Mesodermal cell (in vitro differentiated cells): ENCODE measurements around the gene PTPRK.

Experiments
- H3K27ac ChIP-seq: 2 replicates; pipeline ENCODE4 v1.7.0; 2013; ENCODE audit warnings: mild to moderate bottlenecking, low read depth, low read length, moderate library complexity; ENCODE audit not compliant: severe bottlenecking
- H3K36me3 ChIP-seq: 2 replicates; pipeline ENCODE4 v1.7.1; 2013; ENCODE audit warnings: mild to moderate bottlenecking, low read length, moderate library complexity; ENCODE audit not compliant: control insufficient read depth, insufficient read depth
- H3K4me1 ChIP-seq: one replicate; pipeline ENCODE4 v1.7.1; 2013; ENCODE audit warnings: mild to moderate bottlenecking, low read length; ENCODE audit not compliant: insufficient read depth, control insufficient read depth, poor library complexity, severe bottlenecking
- H3K4me3 ChIP-seq: 2 replicates; pipeline ENCODE4 v1.7.0; 2013; ENCODE audit warnings: low read length, control low read depth, mild to moderate bottlenecking; ENCODE audit not compliant: insufficient read depth, poor library complexity, severe bottlenecking; ENCODE audit errors: extremely low read depth
- H3K9me3 ChIP-seq: 2 replicates; pipeline ENCODE4 v1.7.1; 2013; ENCODE audit warnings: mild to moderate bottlenecking, low read length, moderate library complexity; ENCODE audit not compliant: control insufficient read depth
- WGBS, 2 experiments: methylation state at CpG; one replicate each; pipeline ENCODE4 v1.1.5; 2013; ENCODE audit warnings: missing lambda C conversion rate in 2 of 2; ENCODE audit not compliant: insufficient coverage in 2 of 2; 5-methylcytosine and 5-hydroxymethylcytosine counted together

Gene PTPRK

GRCh38 chr6:128138694-128139093 is 381.7 kb downstream of the PTPRK start:
- Histone ChIP-seq H3K4me1 (no peaks in the 10 kb centered on the region), H3K9me3 (no peaks in the 10 kb centered on the region), H3K4me3 (no peak overlapping the region), H3K27ac (no peak overlapping the region), H3K36me3 (no peaks in the 10 kb centered on the region)
- 94 to 100% methylated on average over 1 of the region's 1 CpG for WGBS, 2 experiments

- Histone ChIP-seq H3K9me3 (no peaks in the 10 kb centered on the region), H3K4me3 (no peak overlapping the region), H3K27ac (no peak overlapping the region), H3K36me3 (no peaks in the 10 kb centered on the region), H3K4me1 (no peaks in the 10 kb centered on the region)
Observed at GRCh38 chr6:128135325-128135724, 385.1 kb downstream of the PTPRK start.

GRCh38 chr6:128131566-128131965 is 388.8 kb downstream of the PTPRK start:
- Histone ChIP-seq H3K9me3 (no peaks in the 10 kb centered on the region), H3K36me3 (no peaks in the 10 kb centered on the region), H3K4me3 (no peak overlapping the region), H3K27ac (no peak overlapping the region), H3K4me1 (no peaks in the 10 kb centered on the region)
- WGBS, 2 experiments: 100% methylated on average over 2 of the region's 3 CpGs; no CpG with 5 or more reads in 1 of the 2 experiments

- 80 to 100% methylated on average over 1 to 3 of the region's 4 CpGs for WGBS, 2 experiments
Observed at GRCh38 chr6:128131036-128131435, 389.4 kb downstream of the PTPRK start.

GRCh38 chr6:128129679-128130078 is 390.7 kb downstream of the PTPRK start:
- H3K9me3 ChIP-seq: no peaks in the 10 kb centered on the region
- H3K4me1 ChIP-seq: no peaks in the 10 kb centered on the region
- no peaks in the 10 kb centered on the region for H3K36me3 ChIP-seq
- H3K27ac ChIP-seq: no peak overlapping the region
- H3K4me3 ChIP-seq: no peak overlapping the region

More at GRCh38 chr6:128131036-128131435, 389.4 kb downstream of the PTPRK start:
- Histone ChIP-seq H3K36me3 (no peaks in the 10 kb centered on the region), H3K4me3 (no peak overlapping the region), H3K4me1 (no peaks in the 10 kb centered on the region), H3K27ac (no peak overlapping the region), H3K9me3 (no peaks in the 10 kb centered on the region)

- H3K36me3 ChIP-seq: no peaks in the 10 kb centered on the region
- H3K4me1 ChIP-seq: no peaks in the 10 kb centered on the region
- H3K9me3 ChIP-seq: no peaks in the 10 kb centered on the region
- H3K27ac ChIP-seq: no peak overlapping the region
- no peak overlapping the region for H3K4me3 ChIP-seq
- no CpG with 5 or more reads among the region's 1 CpG for WGBS, 2 experiments
Observed at GRCh38 chr6:128127650-128128049, 392.7 kb downstream of the PTPRK start.

- 57 to 86% methylated on average over 1 of the region's 1 CpG for WGBS, 2 experiments
- H3K27ac ChIP-seq: no peak overlapping the region
- H3K36me3 ChIP-seq: no peaks in the 10 kb centered on the region
Observed at GRCh38 chr6:128124713-128125112, 395.7 kb downstream of the PTPRK start.

GRCh38 chr6:128121610-128122009 is 398.8 kb downstream of the PTPRK start:
- H3K36me3 ChIP-seq: no peaks in the 10 kb centered on the region
- no peak overlapping the region for H3K4me3 ChIP-seq
- H3K27ac ChIP-seq: no peak overlapping the region
- no CpG with 5 or more reads among the region's 2 CpGs for WGBS, 2 experiments
- no peaks in the 10 kb centered on the region for H3K4me1 ChIP-seq
- H3K9me3 ChIP-seq: no peaks in the 10 kb centered on the region

More at GRCh38 chr6:128124713-128125112, 395.7 kb downstream of the PTPRK start:
- H3K4me3 ChIP-seq: no peak overlapping the region
- H3K4me1 ChIP-seq: no peaks in the 10 kb centered on the region
- no peaks in the 10 kb centered on the region for H3K9me3 ChIP-seq

GRCh38 chr6:128121190-128121589 is 399.2 kb downstream of the PTPRK start:
- H3K27ac ChIP-seq: no peak overlapping the region
- no peaks in the 10 kb centered on the region for H3K4me1 ChIP-seq
- no peaks in the 10 kb centered on the region for H3K9me3 ChIP-seq
- H3K36me3 ChIP-seq: no peaks in the 10 kb centered on the region
- H3K4me3 ChIP-seq: no peak overlapping the region

- H3K36me3 ChIP-seq: no peaks in the 10 kb centered on the region
- H3K9me3 ChIP-seq: no peaks in the 10 kb centered on the region
- no peaks in the 10 kb centered on the region for H3K4me1 ChIP-seq
- no peak overlapping the region for H3K27ac ChIP-seq
- H3K4me3 ChIP-seq: no peak overlapping the region
Observed at GRCh38 chr6:128118401-128118800, 402.0 kb downstream of the PTPRK start.

- no peaks in the 10 kb centered on the region for H3K9me3 ChIP-seq
- 91 to 100% methylated on average over 2 to 3 of the region's 3 CpGs for WGBS, 2 experiments
- H3K4me1 ChIP-seq: no peaks in the 10 kb centered on the region
- H3K27ac ChIP-seq: no peak overlapping the region
- H3K4me3 ChIP-seq: no peak overlapping the region
- no peaks in the 10 kb centered on the region for H3K36me3 ChIP-seq
Observed at GRCh38 chr6:128117916-128118315, 402.5 kb downstream of the PTPRK start.

- no peaks in the 10 kb centered on the region for H3K4me1 ChIP-seq
Observed at GRCh38 chr6:128114164-128114563, 406.2 kb downstream of the PTPRK start.

More at GRCh38 chr6:128114164-128114563, 406.2 kb downstream of the PTPRK start:
- no peaks in the 10 kb centered on the region for H3K9me3 ChIP-seq
- no peaks in the 10 kb centered on the region for H3K36me3 ChIP-seq
- no peak overlapping the region for H3K27ac ChIP-seq
- no peak overlapping the region for H3K4me3 ChIP-seq
- WGBS, 2 experiments: 67 to 95% methylated on average over 2 to 5 of the region's 5 CpGs
